Naive thymus-derived CD8-positive, alpha-beta T cell (primary cell): ENCODE measurements around the gene RPS6KA3. TPM values are rescaled to one million over a fixed set of nuclear protein-coding genes. Genes with fewer than 3 reads are reported as not detected.

ENCODE experiments used
- ATAC-seq, 2 donors: fragments of 150-1000 bp; cut with Tn5 transposase in 1 of 2; sonication (Bioruptor Pico), chemical (Tn5 transposase) in 1 of 2; 1 replicate in 1 of 2; 2 replicates in 1 of 2; pipeline ENCODE4 v1.10.0; 2021; ENCODE audit warnings: mild to moderate bottlenecking in 2 of 2, moderate library complexity in 2 of 2
- POLR2A ChIA-PET: fragments of 350-600 bp; sonication (Branson Sonifier 250); formaldehyde crosslinking; loops from one replicate; lab custom pipeline; 2021; ENCODE audit warnings: antibody characterized with exemption; lab: Charles Lee
- DNase-seq, 10 donors: peaks; one replicate each; pipeline versions ENCODE4 v3.0.0 to v3.0.0-alpha.2; 2020 to 2022
- H3K27ac Mint-ChIP-seq, 10 donors: one replicate each; pipeline ENCODE4 v1.8.0; 2020 to 2022; ENCODE audit warnings: mild to moderate bottlenecking in 10 of 10, mixed read lengths in 10 of 10, moderate library complexity in 4 of 10, inconsistent platforms in 1 of 10
- H3K27me3 Mint-ChIP-seq, 5 donors: one replicate each; pipeline ENCODE4 v1.8.0; 2021 to 2022; ENCODE audit warnings: mixed read lengths in 5 of 5
- H3K36me3 Mint-ChIP-seq, 3 donors: one replicate each; pipeline ENCODE4 v1.8.0; 2020 to 2022; ENCODE audit warnings: mixed read lengths in 3 of 3, mild to moderate bottlenecking in 2 of 3, inconsistent platforms in 1 of 3
- H3K4me1 Mint-ChIP-seq, 4 donors: one replicate each; pipeline ENCODE4 v1.8.0; 2021 to 2022; ENCODE audit warnings: mixed read lengths in 4 of 4
- H3K4me3 Mint-ChIP-seq, 10 donors: one replicate each; pipeline ENCODE4 v1.8.0; 2020 to 2022; ENCODE audit warnings: mild to moderate bottlenecking in 10 of 10, mixed read lengths in 10 of 10, moderate library complexity in 6 of 10, inconsistent platforms in 1 of 10
- H3K9me3 Mint-ChIP-seq, 9 donors: one replicate each; pipeline ENCODE4 v1.8.0; 2020 to 2022; ENCODE audit warnings: mixed read lengths in 9 of 9, mild to moderate bottlenecking in 3 of 9, inconsistent platforms in 1 of 9, moderate library complexity in 1 of 9
- polyA plus RNA-seq, 3 donors: library from polyadenylated mRNA; unstranded; fragments of 300-500 nt; fragmentation: Illumina TruSeq; gene quantifications; one replicate each; pipeline ENCODE4 v1.2.3, GENCODE V29; 2021
- total RNA-seq, 8 experiments: library from RNA in 2 of 8; stranded (reverse) in 2 of 8; gene quantifications; one replicate each; pipeline ENCODE4 v1.2.3 and lab custom pipeline; 2021 to 2026

RPS6KA3 gene
- total and polyA plus RNA-seq, 5 experiments from 2014 or later = 27.5 to 97.8 (median 51.8) TPM

DNA sequence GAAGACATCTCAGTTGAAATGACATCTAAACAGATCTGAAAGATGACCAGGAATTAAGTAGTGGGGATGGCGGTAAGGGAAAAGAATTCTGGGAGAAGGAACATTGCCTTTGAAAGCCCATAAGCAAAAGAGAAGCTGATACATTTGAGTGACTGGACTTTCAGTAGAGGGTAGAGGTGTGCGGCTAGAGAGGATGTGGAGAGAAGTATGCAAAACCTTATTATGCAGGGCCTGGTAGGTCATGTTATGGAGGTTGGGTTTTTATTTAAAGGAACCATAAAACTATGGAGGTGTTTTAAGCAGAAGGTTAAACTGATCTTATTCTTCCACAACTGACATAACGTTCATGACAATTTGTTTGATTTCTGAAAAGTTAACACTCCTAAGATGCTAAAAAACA, 36.3 kb downstream of the RPS6KA3 start:
- ATAC-seq (no peak), DNase-seq (no peak)
- H3K4me3 Mint-ChIP-seq = no peak overlapping the region
- H3K27ac Mint-ChIP-seq = peak overlapping the region in 3 of 10 donors; percentile 9 to 78 (median 36)
- POLR2A ChIA-PET = no interaction called here
- peaks cover 4 to 70% (median 14%) of the 10 kb centered on the region in 3 donors for H3K36me3 Mint-ChIP-seq
- H3K9me3 Mint-ChIP-seq = peaks cover 0 to 10% (median 0%) of the 10 kb centered on the region in 9 donors
- no peaks in the 10 kb centered on the region for H3K27me3 Mint-ChIP-seq
- peaks cover 17 to 41% (median 39%) of the 10 kb centered on the region in 4 donors for H3K4me1 Mint-ChIP-seq

DNA sequence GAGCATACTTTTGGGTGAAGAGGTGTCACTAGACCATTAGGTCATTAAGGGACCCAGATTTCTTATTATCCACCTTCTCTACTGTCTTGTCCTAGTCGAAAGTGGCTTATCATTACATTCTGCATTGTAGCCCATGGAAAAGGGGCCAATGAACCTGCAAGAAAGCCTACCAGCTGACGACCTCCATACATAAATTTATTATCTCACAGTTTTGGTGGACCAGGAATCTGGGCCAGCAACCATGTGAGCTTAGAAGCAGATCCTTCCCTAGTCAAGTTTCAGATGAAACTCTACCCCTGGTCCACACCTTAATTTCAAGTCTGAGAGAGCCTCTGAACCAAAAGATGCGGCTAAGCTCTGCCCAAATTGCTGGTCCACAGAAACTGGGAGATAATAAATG, 37.6 kb downstream of the RPS6KA3 start:
- H3K4me3 Mint-ChIP-seq = no peak overlapping the region
- no peak for DNase-seq
- POLR2A ChIA-PET = no interaction called here
- peak overlapping the region in 2 of 10 donors; percentile 1 to 19 for H3K27ac Mint-ChIP-seq
- H3K27me3 Mint-ChIP-seq = no peaks in the 10 kb centered on the region
- peaks cover 0 to 3% (median 0%) of the 10 kb centered on the region in 9 donors for H3K9me3 Mint-ChIP-seq
- H3K36me3 Mint-ChIP-seq = peaks cover 0 to 61% (median 10%) of the 10 kb centered on the region in 3 donors
- H3K4me1 Mint-ChIP-seq = peaks cover 19 to 49% (median 45%) of the 10 kb centered on the region in 4 donors
- no peak for ATAC-seq

- POLR2A ChIA-PET = no interaction called here
- H3K36me3 Mint-ChIP-seq = peaks cover 0 to 58% (median 11%) of the 10 kb centered on the region in 3 donors
Observed at GRCh38 chrX:20228245-20228644, 38.5 kb downstream of the RPS6KA3 start.

DNA sequence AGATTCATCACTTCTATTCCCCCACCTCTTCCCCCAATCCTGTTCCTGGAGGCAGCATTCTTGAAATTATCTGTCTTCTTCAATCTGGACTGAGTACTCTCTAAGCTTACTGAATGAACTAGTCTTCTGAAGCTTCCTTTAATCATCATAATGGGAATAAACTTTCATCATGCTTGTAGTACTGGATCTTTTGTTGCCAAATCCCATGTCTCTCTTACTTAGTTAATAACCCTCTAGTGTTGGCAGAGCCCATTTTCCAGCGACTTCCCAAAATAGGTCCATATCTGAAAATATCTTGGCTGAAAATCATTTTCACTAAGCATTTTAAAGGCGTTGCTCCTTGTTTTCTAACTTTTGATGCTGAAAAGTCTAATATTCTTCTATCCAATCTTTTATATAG, 39.6 kb downstream of the RPS6KA3 start:
- peaks cover 20 to 56% (median 54%) of the 10 kb centered on the region in 4 donors for H3K4me1 Mint-ChIP-seq
- no peak for ATAC-seq
- DNase-seq = no peak
- no peaks in the 10 kb centered on the region for H3K9me3 Mint-ChIP-seq
- H3K36me3 Mint-ChIP-seq = peaks cover 0 to 49% (median 13%) of the 10 kb centered on the region in 3 donors
- POLR2A ChIA-PET = no interaction called here
- peak overlapping the region in 4 of 10 donors; percentile 30 to 61 (median 52) for H3K27ac Mint-ChIP-seq
- H3K4me3 Mint-ChIP-seq = no peak overlapping the region
- H3K27me3 Mint-ChIP-seq = no peaks in the 10 kb centered on the region

More at GRCh38 chrX:20228245-20228644, 38.5 kb downstream of the RPS6KA3 start:
- DNase-seq (no peak), ATAC-seq (no peak)
- Mint-ChIP-seq H3K9me3 (no peaks in the 10 kb centered on the region), H3K27me3 (no peaks in the 10 kb centered on the region), H3K4me3 (no peak overlapping the region), H3K27ac (peak overlapping the region in 3 of 10 donors; percentile 1 to 51 (median 44)), H3K4me1 (peaks cover 20 to 55% (median 52%) of the 10 kb centered on the region in 4 donors)

DNA sequence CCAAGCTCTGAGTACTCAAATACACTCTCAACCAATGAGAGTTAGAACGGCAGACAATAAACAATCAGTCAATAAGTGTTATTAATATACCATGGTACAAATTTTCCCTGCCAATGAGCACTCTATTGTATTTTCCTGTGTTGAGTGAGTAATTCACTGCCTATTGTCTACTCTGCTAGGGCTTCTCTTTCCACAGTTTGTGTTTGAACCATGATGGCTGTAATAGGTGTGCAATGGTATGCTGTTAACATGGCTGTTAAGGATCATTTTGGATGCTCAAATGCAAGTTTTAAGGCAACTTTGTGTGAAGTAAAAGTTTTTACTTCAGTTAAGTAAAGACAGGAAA, 41.2 kb downstream of the RPS6KA3 start:
- H3K27ac Mint-ChIP-seq = peak overlapping the region in 3 of 10 donors; percentile 19 to 66 (median 61)
- H3K36me3 Mint-ChIP-seq = peaks cover 0 to 37% (median 11%) of the 10 kb centered on the region in 3 donors
- H3K4me3 Mint-ChIP-seq = no peak overlapping the region
- DNase-seq (no peak), ATAC-seq (no peak)
- no peaks in the 10 kb centered on the region for H3K9me3 Mint-ChIP-seq
- H3K27me3 Mint-ChIP-seq = no peaks in the 10 kb centered on the region
- POLR2A ChIA-PET = no interaction called here
- H3K4me1 Mint-ChIP-seq = peaks cover 22 to 61% (median 56%) of the 10 kb centered on the region in 4 donors

- DNase-seq = no peak
- H3K9me3 Mint-ChIP-seq = no peaks in the 10 kb centered on the region
- H3K4me3 Mint-ChIP-seq = peak overlapping the region in 1 of 10 donors; percentile 11
- POLR2A ChIA-PET = no interaction called here
- peaks cover 17 to 61% (median 55%) of the 10 kb centered on the region in 4 donors for H3K4me1 Mint-ChIP-seq
- H3K36me3 Mint-ChIP-seq = peaks cover 0 to 33% (median 11%) of the 10 kb centered on the region in 3 donors
- H3K27ac Mint-ChIP-seq = peak overlapping the region in 4 of 10 donors; percentile 18 to 74 (median 70)
- ATAC-seq = no peak
- no peaks in the 10 kb centered on the region for H3K27me3 Mint-ChIP-seq
Observed at GRCh38 chrX:20224814-20225487, 41.8 kb downstream of the RPS6KA3 start.

GRCh38 chrX:20221902-20222301, 44.8 kb downstream of the RPS6KA3 start:
- Mint-ChIP-seq H3K27ac (peak overlapping the region in 4 of 10 donors; percentile 34 to 43 (median 40)), H3K27me3 (no peaks in the 10 kb centered on the region), H3K4me1 (peaks cover 9 to 76% (median 50%) of the 10 kb centered on the region in 4 donors), H3K4me3 (no peak overlapping the region), H3K9me3 (no peaks in the 10 kb centered on the region), H3K36me3 (peaks cover 0 to 11% (median 3%) of the 10 kb centered on the region in 3 donors)
- DNase-seq (no peak), ATAC-seq (no peak)
- POLR2A ChIA-PET = no interaction called here

- Mint-ChIP-seq H3K4me3 (peak overlapping the region in 4 of 10 donors; percentile 22 to 25 (median 23)), H3K27ac (peak overlapping the region in 2 of 10 donors; percentile 22 to 59), H3K36me3 (peaks cover 0 to 21% (median 6%) of the 10 kb centered on the region in 3 donors), H3K27me3 (no peaks in the 10 kb centered on the region), H3K4me1 (peaks cover 15 to 73% (median 42%) of the 10 kb centered on the region in 4 donors), H3K9me3 (no peaks in the 10 kb centered on the region)
- no peak for ATAC-seq
- POLR2A ChIA-PET = no interaction called here
- no peak for DNase-seq
Observed at GRCh38 chrX:20218836-20219505, 47.7 kb downstream of the RPS6KA3 start.

- Mint-ChIP-seq H3K36me3 (peaks cover 0 to 22% (median 3%) of the 10 kb centered on the region in 3 donors), H3K27me3 (no peaks in the 10 kb centered on the region), H3K4me1 (peaks cover 15 to 70% (median 39%) of the 10 kb centered on the region in 4 donors), H3K4me3 (no peak overlapping the region), H3K9me3 (no peaks in the 10 kb centered on the region), H3K27ac (no peak overlapping the region)
- POLR2A ChIA-PET = no interaction called here
- no peak for DNase-seq
- ATAC-seq = no peak
Observed at GRCh38 chrX:20217906-20218305, 48.8 kb downstream of the RPS6KA3 start.

DNA sequence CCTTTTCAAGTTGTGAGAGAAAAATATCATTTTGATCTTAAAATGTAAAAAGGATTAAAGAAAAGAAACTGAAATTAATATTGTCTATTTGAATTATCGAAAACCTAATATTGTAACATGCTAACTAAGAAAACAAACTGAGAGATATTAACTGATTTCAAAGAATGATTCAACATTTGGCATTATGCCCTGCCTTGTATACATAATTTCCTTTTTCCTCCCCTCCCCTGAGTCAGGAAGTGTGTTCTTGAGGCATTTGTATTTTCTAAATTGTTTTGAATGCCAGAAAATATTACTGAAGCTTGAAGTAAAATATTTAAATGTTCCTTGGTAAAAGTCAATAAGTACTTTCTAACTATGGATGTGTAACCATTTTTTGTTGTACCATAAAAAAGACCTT, 49.4 kb downstream of the RPS6KA3 start:
- Mint-ChIP-seq H3K4me1 (peaks cover 15 to 75% (median 41%) of the 10 kb centered on the region in 4 donors), H3K27ac (peak overlapping the region in 2 of 10 donors; percentile 14 to 31), H3K4me3 (peak overlapping the region in 2 of 10 donors; percentile 27 to 50), H3K9me3 (no peaks in the 10 kb centered on the region), H3K27me3 (no peaks in the 10 kb centered on the region), H3K36me3 (peaks cover 0 to 26% (median 3%) of the 10 kb centered on the region in 3 donors)
- ATAC-seq (no peak), DNase-seq (peak in 1 of 10 donors; percentile 3)
- POLR2A ChIA-PET = no interaction called here

- H3K4me3 Mint-ChIP-seq = no peak overlapping the region
- POLR2A ChIA-PET = no interaction called here
- H3K36me3 Mint-ChIP-seq = peaks cover 0 to 25% (median 3%) of the 10 kb centered on the region in 3 donors
- no peaks in the 10 kb centered on the region for H3K27me3 Mint-ChIP-seq
- H3K4me1 Mint-ChIP-seq = peaks cover 13 to 81% (median 49%) of the 10 kb centered on the region in 4 donors
- no peak for ATAC-seq
- H3K9me3 Mint-ChIP-seq = no peaks in the 10 kb centered on the region
- no peak for DNase-seq
- H3K27ac Mint-ChIP-seq = no peak overlapping the region
Observed at GRCh38 chrX:20215565-20215964, 51.1 kb downstream of the RPS6KA3 start.

DNA sequence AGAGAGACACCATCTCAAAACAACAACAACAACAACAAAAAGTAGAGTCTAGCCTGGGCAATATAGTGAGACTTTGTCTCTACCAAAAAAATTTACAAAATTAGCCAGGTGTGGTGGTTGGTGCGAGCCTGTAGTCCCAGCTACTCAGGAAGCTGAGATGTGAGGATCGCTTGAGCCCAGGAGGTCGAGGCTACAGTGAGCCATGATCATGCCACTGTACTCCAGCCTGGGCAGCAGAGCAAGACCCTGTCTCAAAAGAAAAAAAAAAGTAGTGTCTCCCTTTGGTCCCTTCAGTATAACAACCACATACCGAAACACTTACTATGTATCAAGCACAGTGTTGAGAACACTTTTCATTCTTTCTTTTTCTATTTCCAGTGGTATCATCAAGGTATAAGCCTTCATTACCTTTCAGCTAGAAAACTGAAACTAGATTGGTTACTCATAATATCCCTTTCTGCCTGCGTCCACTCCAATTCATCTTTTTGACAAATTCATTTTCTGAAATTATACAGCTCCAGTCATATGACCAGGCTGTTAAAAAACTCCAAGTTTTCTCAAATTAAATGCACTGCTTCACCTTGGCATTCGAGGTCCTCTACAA, 54.1 kb downstream of the RPS6KA3 start:
- Mint-ChIP-seq H3K27ac (peak overlapping the region in 4 of 10 donors; percentile 4 to 45 (median 14)), H3K4me1 (peaks cover 20 to 68% (median 48%) of the 10 kb centered on the region in 4 donors), H3K36me3 (peaks cover 0 to 46% (median 5%) of the 10 kb centered on the region in 3 donors), H3K9me3 (no peaks in the 10 kb centered on the region), H3K4me3 (peak overlapping the region in 2 of 10 donors; percentile 10 to 24), H3K27me3 (no peaks in the 10 kb centered on the region)
- POLR2A ChIA-PET = interaction anchor here (0.6 to 1.3 kb wide), 3 partner anchors 9 to 55 kb away, joined by 3 read pairs; no protein-coding TSS in a partner anchor
- DNase-seq = no peak
- no peak for ATAC-seq
